Astrocyte (in vitro differentiated cells and primary cell): ENCODE results near the gene DRD2. TPM values are rescaled to one million over a fixed set of nuclear protein-coding genes. Genes with fewer than 3 reads are reported as not detected.

ENCODE experiments used
- DNase-seq: peaks from one replicate; pipeline ENCODE4 v3.0.0-alpha.2; 2010; ENCODE audit warnings: low read depth
- FAIRE-seq: peaks from 2 replicates; lab custom pipeline; 2011; peaks lifted over from hg19 to GRCh38; lab: Jason Lieb, UNC
- H2AFZ ChIP-seq: 2 replicates; pipeline ENCODE4 v1.6.0; 2012; ENCODE audit warnings: low read depth, low read length, inconsistent platforms
- H3K27ac ChIP-seq: 2 replicates; pipeline ENCODE4 v1.5.1; 2011; ENCODE audit warnings: low read depth, low read length, inconsistent platforms
- H3K27me3 ChIP-seq: 2 replicates; pipeline ENCODE4 v1.6.0; 2011; ENCODE audit warnings: low read length, inconsistent platforms; ENCODE audit not compliant: insufficient read depth
- H3K36me3 ChIP-seq: 2 replicates; pipeline ENCODE4 v1.5.1; 2011; ENCODE audit warnings: low read length, inconsistent platforms; ENCODE audit not compliant: insufficient read depth
- H3K4me1 ChIP-seq: 2 replicates; pipeline ENCODE4 v1.5.1; 2011; ENCODE audit warnings: low read length, inconsistent platforms; ENCODE audit not compliant: insufficient read depth
- H3K4me2 ChIP-seq: 2 replicates; pipeline ENCODE4 v1.6.0; 2012; ENCODE audit warnings: low read length, inconsistent platforms
- H3K4me3 ChIP-seq: 2 replicates; pipeline ENCODE4 v1.5.1; 2011; ENCODE audit warnings: low read depth, mild to moderate bottlenecking, low read length, inconsistent platforms; ENCODE audit not compliant: insufficient read depth
- H3K79me2 ChIP-seq: 2 replicates; pipeline ENCODE4 v1.6.0; 2012; ENCODE audit warnings: mild to moderate bottlenecking, low read length, inconsistent platforms; ENCODE audit not compliant: insufficient read depth
- H3K9ac ChIP-seq: 2 replicates; pipeline ENCODE4 v1.6.0; 2012; ENCODE audit warnings: mild to moderate bottlenecking, low read length, inconsistent platforms
- H3K9me3 ChIP-seq: 2 replicates; pipeline ENCODE4 v1.5.1; 2012; ENCODE audit warnings: low read depth, mild to moderate bottlenecking, low read length, inconsistent platforms; ENCODE audit not compliant: insufficient read depth
- H4K20me1 ChIP-seq: 2 replicates; pipeline ENCODE4 v1.6.0; 2012; ENCODE audit warnings: low read length, inconsistent platforms; ENCODE audit not compliant: insufficient read depth
- H3K27ac Mint-ChIP-seq: one replicate; pipeline ENCODE4 v1.8.0; 2021; ENCODE audit warnings: mild to moderate bottlenecking, mixed read lengths; ENCODE audit not compliant: unreplicated experiment
- H3K27me3 Mint-ChIP-seq: one replicate; pipeline ENCODE4 v1.8.0; 2021; ENCODE audit warnings: low read depth, mixed read lengths; ENCODE audit not compliant: unreplicated experiment
- H3K36me3 Mint-ChIP-seq: one replicate; pipeline ENCODE4 v1.8.0; 2021; ENCODE audit warnings: low read depth, mixed read lengths; ENCODE audit not compliant: unreplicated experiment
- H3K4me1 Mint-ChIP-seq: one replicate; pipeline ENCODE4 v1.8.0; 2021; ENCODE audit warnings: low read depth, mixed read lengths; ENCODE audit not compliant: unreplicated experiment
- H3K4me3 Mint-ChIP-seq: one replicate; pipeline ENCODE4 v1.8.0; 2021; ENCODE audit warnings: mild to moderate bottlenecking, moderate library complexity, mixed read lengths; ENCODE audit not compliant: unreplicated experiment
- H3K9me3 Mint-ChIP-seq: one replicate; pipeline ENCODE4 v1.8.0; 2021; ENCODE audit warnings: mild to moderate bottlenecking, mixed read lengths; ENCODE audit not compliant: unreplicated experiment
- EZH2 ChIP-seq: IDR thresholded peaks from 2 replicates; pipeline ENCODE4 v1.6.1; 2012; ENCODE audit warnings: mild to moderate bottlenecking, low read length, inconsistent platforms; ENCODE audit not compliant: insufficient read depth
- total RNA-seq: library from RNA; stranded (reverse); gene quantifications from 2 replicates; pipeline ENCODE4 v1.2.1, GENCODE V29; 2021
- TF ChIP-seq, protein P1 (sequence below): IDR thresholded peaks from 2 replicates; pipeline ENCODE4 v1.5.1; 2011; ENCODE audit warnings: low read depth, mild to moderate bottlenecking, inconsistent platforms, low read length, moderate library complexity; ENCODE audit not compliant: insufficient read depth

Gene DRD2
- total RNA-seq, 1 donor from 2014 or later: not detected

DNA sequence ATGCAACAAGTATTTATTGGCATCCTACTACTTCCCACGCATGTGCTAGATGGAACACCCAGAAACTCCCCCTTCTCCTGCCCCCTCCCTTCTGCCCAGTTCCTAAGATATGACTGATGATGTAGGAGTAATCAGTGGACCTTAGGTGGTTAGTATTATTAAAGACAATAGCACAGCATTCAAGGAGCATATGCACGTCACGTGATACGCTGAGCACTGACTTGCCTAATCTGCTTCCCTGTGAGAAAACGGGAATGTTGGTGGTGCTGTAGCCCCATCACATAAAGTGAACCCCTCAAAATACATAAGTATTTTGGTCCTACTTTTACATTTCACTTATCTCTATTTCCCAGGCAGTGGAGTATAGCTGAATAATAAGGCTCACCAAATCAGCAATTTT is 12.4 kb downstream of the DRD2 start:
- Histone ChIP-seq H3K9ac (no peak overlapping the region), H2AFZ (no peak overlapping the region), H3K36me3 (no peaks in the 10 kb centered on the region), H3K4me1 (no peaks in the 10 kb centered on the region), H3K27ac (no peak overlapping the region), H3K4me3 (no peak overlapping the region), H3K79me2 (no peaks in the 10 kb centered on the region), H3K27me3 (peaks cover 22% of the 10 kb centered on the region), H3K4me2 (no peak overlapping the region), H4K20me1 (no peaks in the 10 kb centered on the region), H3K9me3 (no peaks in the 10 kb centered on the region)
- H3K27ac Mint-ChIP-seq: no peak overlapping the region
- no peaks in the 10 kb centered on the region for H3K4me1 Mint-ChIP-seq
- FAIRE-seq (no peak), DNase-seq (no peak)
- H3K27me3 Mint-ChIP-seq: peaks cover 68% of the 10 kb centered on the region
- H3K4me3 Mint-ChIP-seq: no peak overlapping the region
- peaks cover 6% of the 10 kb centered on the region for H3K9me3 Mint-ChIP-seq
- no peaks in the 10 kb centered on the region for H3K36me3 Mint-ChIP-seq
- TF ChIP-seq EZH2: no peak
- TF ChIP-seq, protein P1, sequence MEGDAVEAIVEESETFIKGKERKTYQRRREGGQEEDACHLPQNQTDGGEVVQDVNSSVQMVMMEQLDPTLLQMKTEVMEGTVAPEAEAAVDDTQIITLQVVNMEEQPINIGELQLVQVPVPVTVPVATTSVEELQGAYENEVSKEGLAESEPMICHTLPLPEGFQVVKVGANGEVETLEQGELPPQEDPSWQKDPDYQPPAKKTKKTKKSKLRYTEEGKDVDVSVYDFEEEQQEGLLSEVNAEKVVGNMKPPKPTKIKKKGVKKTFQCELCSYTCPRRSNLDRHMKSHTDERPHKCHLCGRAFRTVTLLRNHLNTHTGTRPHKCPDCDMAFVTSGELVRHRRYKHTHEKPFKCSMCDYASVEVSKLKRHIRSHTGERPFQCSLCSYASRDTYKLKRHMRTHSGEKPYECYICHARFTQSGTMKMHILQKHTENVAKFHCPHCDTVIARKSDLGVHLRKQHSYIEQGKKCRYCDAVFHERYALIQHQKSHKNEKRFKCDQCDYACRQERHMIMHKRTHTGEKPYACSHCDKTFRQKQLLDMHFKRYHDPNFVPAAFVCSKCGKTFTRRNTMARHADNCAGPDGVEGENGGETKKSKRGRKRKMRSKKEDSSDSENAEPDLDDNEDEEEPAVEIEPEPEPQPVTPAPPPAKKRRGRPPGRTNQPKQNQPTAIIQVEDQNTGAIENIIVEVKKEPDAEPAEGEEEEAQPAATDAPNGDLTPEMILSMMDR: no peak

DNA sequence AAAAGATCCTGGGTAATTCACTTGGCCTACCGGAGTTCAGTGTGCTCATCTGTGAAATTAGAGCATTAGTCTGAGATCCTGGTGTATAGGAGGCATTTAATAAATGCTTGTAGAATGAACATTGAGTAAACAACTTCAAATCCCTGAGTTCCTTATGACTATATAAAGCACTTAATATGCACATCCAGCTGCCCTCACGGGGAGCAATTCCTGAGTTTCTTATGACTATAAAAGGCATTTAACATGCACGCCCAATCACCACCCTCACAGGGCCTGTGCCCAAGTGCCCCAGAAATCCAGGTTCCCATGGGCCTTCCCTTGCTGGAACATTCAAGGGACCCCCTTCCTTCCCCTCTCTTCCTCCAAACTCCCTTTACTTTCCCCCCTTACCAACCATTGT is 13.6 kb downstream of the DRD2 start:
- Histone ChIP-seq H3K9ac (no peak overlapping the region), H3K4me3 (no peak overlapping the region), H2AFZ (no peak overlapping the region), H3K36me3 (no peaks in the 10 kb centered on the region), H3K9me3 (no peaks in the 10 kb centered on the region), H3K27me3 (peaks cover 24% of the 10 kb centered on the region), H3K4me1 (no peaks in the 10 kb centered on the region), H3K79me2 (no peaks in the 10 kb centered on the region), H3K27ac (no peak overlapping the region), H4K20me1 (no peaks in the 10 kb centered on the region), H3K4me2 (no peak overlapping the region)
- no peaks in the 10 kb centered on the region for H3K4me1 Mint-ChIP-seq
- TF ChIP-seq EZH2: no peak
- TF ChIP-seq, protein P1: no peak
- H3K27ac Mint-ChIP-seq: no peak overlapping the region
- H3K36me3 Mint-ChIP-seq: no peaks in the 10 kb centered on the region
- H3K9me3 Mint-ChIP-seq: peaks cover 6% of the 10 kb centered on the region
- H3K27me3 Mint-ChIP-seq: peaks cover 70% of the 10 kb centered on the region
- H3K4me3 Mint-ChIP-seq: no peak overlapping the region
- FAIRE-seq (no peak), DNase-seq (no peak)

DNA sequence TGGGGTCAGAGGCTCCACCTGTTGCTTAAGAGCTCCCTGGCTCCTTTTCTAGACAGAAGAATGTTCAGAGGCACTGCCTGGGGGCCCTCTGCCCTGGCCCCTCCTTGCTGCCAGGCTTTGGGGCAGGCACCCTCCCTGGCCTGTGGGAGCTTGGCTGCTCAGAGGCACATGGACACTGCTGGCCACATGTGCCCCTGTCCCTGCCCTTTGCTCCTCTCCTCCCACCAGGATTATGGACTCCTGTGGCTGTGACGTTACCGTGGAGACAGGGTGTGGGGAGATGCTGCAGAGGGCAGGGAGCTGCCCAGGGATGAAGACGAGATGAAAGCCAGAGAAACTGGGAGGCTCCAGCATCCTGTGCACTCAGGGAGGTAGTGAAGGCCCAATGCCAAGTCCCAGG is 14.7 kb downstream of the DRD2 start:
- peaks cover 66% of the 10 kb centered on the region for H3K27me3 Mint-ChIP-seq
- no peak for FAIRE-seq
- H3K9me3 Mint-ChIP-seq: peaks cover 3% of the 10 kb centered on the region

More for the DNA sequence above, 14.7 kb downstream of the DRD2 start:
- Histone ChIP-seq H4K20me1 (no peaks in the 10 kb centered on the region), H3K4me1 (no peaks in the 10 kb centered on the region), H3K27ac (no peak overlapping the region), H3K9ac (no peak overlapping the region), H3K4me2 (no peak overlapping the region), H3K79me2 (no peaks in the 10 kb centered on the region), H2AFZ (no peak overlapping the region), H3K27me3 (peaks cover 22% of the 10 kb centered on the region), H3K4me3 (no peak overlapping the region), H3K9me3 (no peaks in the 10 kb centered on the region), H3K36me3 (no peaks in the 10 kb centered on the region)
- no peak overlapping the region for H3K4me3 Mint-ChIP-seq
- no peak overlapping the region for H3K27ac Mint-ChIP-seq
- no peak for TF ChIP-seq EZH2
- TF ChIP-seq, protein P1: no peak
- H3K4me1 Mint-ChIP-seq: no peaks in the 10 kb centered on the region
- no peaks in the 10 kb centered on the region for H3K36me3 Mint-ChIP-seq
- DNase-seq: no peak
